HepG2 (cell line): ENCODE measurements around the gene THOC1. TPM values are rescaled to one million over a fixed set of nuclear protein-coding genes. Genes with fewer than 3 reads are reported as not detected.
A peak's percentile ranks its signal among the peaks of the same experiment; 100 is the strongest.

ENCODE experiments used
- ADNP ChIP-seq: sonication (generic); formaldehyde crosslinking; IDR thresholded peaks from 2 replicates; pipeline ENCODE4 v1.4.0; 2020; ENCODE audit warnings: missing genetic modification reagents
- GFI1 ChIP-seq: sonication (generic); formaldehyde crosslinking; IDR thresholded peaks from 2 replicates; pipeline ENCODE4 v1.5.0; 2020; ENCODE audit warnings: missing genetic modification reagents, mild to moderate bottlenecking, borderline replicate concordance
- IRX3 ChIP-seq: sonication (generic); formaldehyde crosslinking; IDR thresholded peaks from 2 replicates; pipeline ENCODE4 v1.8.1; 2023; ENCODE audit warnings: mild to moderate bottlenecking, low read depth, missing genetic modification reagents, borderline replicate concordance
- KAT7 ChIP-seq: IDR thresholded peaks from 2 replicates; pipeline ENCODE4 v1.6.1; 2018; ENCODE audit warnings: borderline replicate concordance, missing compliant biosample characterization
- KMT2A ChIP-seq: sonication (generic); formaldehyde crosslinking; IDR thresholded peaks from 2 replicates; pipeline ENCODE4 v1.4.0; 2020; ENCODE audit warnings: missing genetic modification reagents
- MEIS2 ChIP-seq: sonication (generic); formaldehyde crosslinking; IDR thresholded peaks from 2 replicates; pipeline ENCODE4 v1.9.0; 2021; ENCODE audit warnings: mild to moderate bottlenecking, missing genetic modification reagents
- NBN ChIP-seq: fragments of 450-650 bp; conservative IDR thresholded peaks from 2 replicates; pipeline ENCODE4 v1.6.1; 2017
- NKX3-1 ChIP-seq: sonication (generic); formaldehyde crosslinking; IDR thresholded peaks from 2 replicates; pipeline ENCODE4 v1.5.0; 2020; ENCODE audit warnings: missing genetic modification reagents
- PAXIP1 ChIP-seq: sonication (generic); formaldehyde crosslinking; conservative IDR thresholded peaks from 2 replicates; pipeline ENCODE4 v1.4.0; 2020; ENCODE audit warnings: mild to moderate bottlenecking, missing genetic modification reagents, moderate library complexity
- SKIL ChIP-seq: sonication (generic); formaldehyde crosslinking; IDR thresholded peaks from 2 replicates; pipeline ENCODE4 v1.8.0; 2022; ENCODE audit warnings: missing genetic modification reagents, mild to moderate bottlenecking, moderate library complexity, borderline replicate concordance
- ZBTB10 ChIP-seq: sonication (generic); formaldehyde crosslinking; IDR thresholded peaks from 2 replicates; pipeline ENCODE4 v1.4.0; 2020; ENCODE audit warnings: missing genetic modification reagents, borderline replicate concordance
- ZNF17 ChIP-seq: sonication (generic); formaldehyde crosslinking; IDR thresholded peaks from 2 replicates; pipeline ENCODE4 v1.5.0; 2020; ENCODE audit warnings: mild to moderate bottlenecking, missing genetic modification reagents
- ZNF33B ChIP-seq: sonication (generic); formaldehyde crosslinking; IDR thresholded peaks from 2 replicates; pipeline ENCODE4 v1.5.1; 2020; ENCODE audit warnings: mild to moderate bottlenecking, missing genetic modification reagents
- ZNF451 ChIP-seq: sonication (generic); formaldehyde crosslinking; IDR thresholded peaks from 2 replicates; pipeline ENCODE4 v1.5.0; 2020; ENCODE audit warnings: mild to moderate bottlenecking, missing genetic modification reagents
- ZNF589 ChIP-seq: sonication (generic); formaldehyde crosslinking; conservative IDR thresholded peaks from 2 replicates; pipeline ENCODE4 v1.8.0; 2022; ENCODE audit warnings: mild to moderate bottlenecking, moderate library complexity, missing genetic modification reagents
- ZNF644 ChIP-seq: IDR thresholded peaks from 2 replicates; pipeline ENCODE4 v1.6.1; 2016; ENCODE audit warnings: low read depth
- ZNF7 ChIP-seq: IDR thresholded peaks from 2 replicates; pipeline ENCODE4 v1.6.1; 2016; ENCODE audit warnings: missing biosample characterization, missing genetic modification reagents
- ZNF710 ChIP-seq: sonication (generic); formaldehyde crosslinking; IDR thresholded peaks from 2 replicates; pipeline ENCODE4 v1.5.0; 2020; ENCODE audit warnings: mild to moderate bottlenecking, missing genetic modification reagents, borderline replicate concordance
- polyA plus RNA-seq, 8 experiments: library from polyadenylated mRNA; depleted of rRNA in 3 of 8; stranded (reverse) in 7 of 8; unstranded in 1 of 8; fragments of >200 nt; fragmentation: Illumina TruSeq in 4 of 8; extraction: Trizol in 4 of 8; gene quantifications; 2 replicates each; pipeline versions ENCODE4 v1.2.1 to v1.2.3, GENCODE V29; 2011 to 2016; ENCODE audit warnings: low read depth in 4 of 8, missing spikeins in 1 of 8, mixed read lengths in 1 of 8; ENCODE audit not compliant: insufficient read depth in 1 of 8
- total RNA-seq, 5 experiments: library from RNA; depleted of rRNA; stranded (reverse); fragments of >200 nt; fragmentation: Illumina TruSeq; extraction: Trizol; gene quantifications; 2 replicates each; pipeline ENCODE4 v1.2.3, GENCODE V29; 2016; ENCODE audit warnings: low read depth in 1 of 5

Gene THOC1
- total and polyA plus RNA-seq, 2 of the 13 experiments (the other 11 are each of a cell fraction or from before 2014, with no cell fraction given) = 40.6 to 56.7 TPM

GRCh38 chr18:267688-268552, at the start of gene THOC1 (continued):
- 0 out of 2 replicates have a peak, but pooled peaks have one; percentile 49 for TF ChIP-seq ZNF589
- TF ChIP-seq KAT7 = peak; percentile 85; the same call in 1 of the 2 replicates
- peak; percentile 54; the same call in 1 of the 2 replicates for TF ChIP-seq ZBTB10 (CRISPR knock-in tag)
- no peak for TF ChIP-seq NBN
- 0 out of 2 replicates have a peak, but pooled peaks have one; percentile 92 for TF ChIP-seq ZNF17 (CRISPR knock-in tag)
- TF ChIP-seq ZNF644 = no peak
- no peak for TF ChIP-seq IRX3 (CRISPR knock-in tag)
- TF ChIP-seq SKIL = no peak; the same call in 1 of the 2 replicates
- TF ChIP-seq ZNF451 (CRISPR knock-in tag) = peak; percentile 83; the same call in 1 of the 2 replicates
- TF ChIP-seq GFI1 (CRISPR knock-in tag) = peak; percentile 70
- TF ChIP-seq MEIS2 (CRISPR knock-in tag) = peak; percentile 66; the same call in 1 of the 2 replicates
- peak; percentile 64; the same call in 1 of the 2 replicates for TF ChIP-seq NKX3-1
- TF ChIP-seq KMT2A (CRISPR knock-in tag) = peak; percentile 98
- 0 out of 2 replicates have a peak, but pooled peaks have one; percentile 62 for TF ChIP-seq ZNF710 (CRISPR knock-in tag)
- no peak for TF ChIP-seq ZNF7
- peak; percentile 54; the same call in 1 of the 2 replicates for TF ChIP-seq PAXIP1 (CRISPR knock-in tag)
- peak; percentile 86; the same call in 1 of the 2 replicates for TF ChIP-seq ZNF33B
- TF ChIP-seq ADNP = no peak
